ENCODE data around the gene BAG5.

- TF ChIP-seq CTCF (conservative IDR thresholded peaks at IDR 0.05), result no peak
- TF ChIP-seq EZH2 (IDR thresholded peaks at IDR 0.05; ENCODE audit: low read depth), result no peak
Measured at GRCh38 chr14:103517721-103518421, 44.6 kb downstream of the BAG5 start.
